IMR-90 (cell line): ENCODE results near the gene HYAL3. TPM values are rescaled to one million over a fixed set of nuclear protein-coding genes. Genes with fewer than 3 reads are reported as not detected.

Experiments used
- ATAC-seq: fragments of 200-7000 bp; cut with Tn5 transposase; 2 replicates; pipeline ENCODE4 v1.9.1; 2020; ENCODE audit warnings: low read depth, mild to moderate bottlenecking, moderate library complexity
- BruUV-seq: library from RNA; stranded (reverse); fragments of 400-500 nt; replicated peaks from 2 replicates; lab custom pipeline; 2021; lab: Mats Ljungman, UMichigan
- CTCF ChIA-PET: fragments of 300-600 bp; formaldehyde crosslinking; extraction: SDS; loops from one replicate; lab custom pipeline; 2021; ENCODE audit warnings: antibody characterized with exemption; lab: Yijun Ruan, JAX
- POLR2A ChIA-PET: fragments of 300-600 bp; sonication (Branson Sonifier 250); formaldehyde crosslinking; loops from one replicate; lab custom pipeline; 2022; ENCODE audit warnings: antibody characterized with exemption; ENCODE audit not compliant: unreplicated experiment; lab: Charles Lee
- DNase-seq: peaks from one replicate; pipeline ENCODE4 v3.0.0; 2013
- H2AFZ ChIP-seq: replicated peaks from 2 replicates; pipeline ENCODE3; 2013; ENCODE audit warnings: low read length, mild to moderate bottlenecking; ENCODE audit not compliant: poor library complexity
- H2AK5ac ChIP-seq: 2 replicates; pipeline ENCODE4 v1.6.1; 2013; ENCODE audit warnings: low read depth, low read length, inconsistent platforms
- H2AK9ac ChIP-seq: replicated peaks from 2 replicates; pipeline ENCODE3; 2013; ENCODE audit warnings: mild to moderate bottlenecking, low read depth, low read length, moderate library complexity; ENCODE audit not compliant: poor library complexity
- H2BK120ac ChIP-seq: 2 replicates; pipeline ENCODE4 v1.6.1; 2013; ENCODE audit warnings: low read depth, low read length, inconsistent platforms
- H2BK15ac ChIP-seq: 3 replicates; pipeline ENCODE4 v1.6.1; 2013; ENCODE audit warnings: low read depth, low read length, inconsistent platforms
- H2BK20ac ChIP-seq: 2 replicates; pipeline ENCODE4 v1.6.1; 2013; ENCODE audit warnings: low read depth, mild to moderate bottlenecking, inconsistent platforms, low read length, moderate library complexity
- H2BK5ac ChIP-seq: 2 replicates; pipeline ENCODE4 v1.6.1; 2013; ENCODE audit warnings: mild to moderate bottlenecking, low read depth, low read length, inconsistent platforms; ENCODE audit not compliant: poor library complexity, severe bottlenecking
- H3K14ac ChIP-seq: replicated peaks from 2 replicates; pipeline ENCODE4 v1.6.1; 2013; ENCODE audit warnings: low read depth, low read length, inconsistent platforms
- H3K18ac ChIP-seq: 2 replicates; pipeline ENCODE4 v1.6.1; 2013; ENCODE audit warnings: low read depth, low read length, control low read depth
- H3K23ac ChIP-seq: 2 replicates; pipeline ENCODE4 v1.6.1; 2013; ENCODE audit warnings: low read depth, low read length, inconsistent platforms
- H3K27ac ChIP-seq: 2 replicates; pipeline ENCODE4 v1.5.1; 2013; ENCODE audit warnings: mild to moderate bottlenecking, control low read depth, low read length; ENCODE audit not compliant: insufficient read depth
- H3K27me3 ChIP-seq: 2 replicates; pipeline ENCODE4 v1.6.1; 2013; ENCODE audit warnings: low read length; ENCODE audit not compliant: control insufficient read depth, insufficient read depth
- H3K36me3 ChIP-seq: 2 replicates; pipeline ENCODE4 v1.6.1; 2013; ENCODE audit warnings: low read length, mixed read lengths; ENCODE audit not compliant: control insufficient read depth, insufficient read depth
- H3K4ac ChIP-seq: 2 replicates; pipeline ENCODE4 v1.6.1; 2013; ENCODE audit warnings: low read depth, low read length, inconsistent platforms
- H3K4me1 ChIP-seq: 2 replicates; pipeline ENCODE4 v1.6.1; 2013; ENCODE audit warnings: low read length, mixed read lengths; ENCODE audit not compliant: control insufficient read depth, insufficient read depth
- H3K4me2 ChIP-seq: 2 replicates; pipeline ENCODE4 v1.6.1; 2013; ENCODE audit warnings: low read depth, mild to moderate bottlenecking, control low read depth, low read length, moderate library complexity
- H3K4me3 ChIP-seq: 2 replicates; pipeline ENCODE4 v1.5.1; 2013; ENCODE audit warnings: low read depth, mild to moderate bottlenecking, control low read depth, low read length, moderate library complexity; ENCODE audit not compliant: insufficient read depth
- H3K56ac ChIP-seq: 2 replicates; pipeline ENCODE4 v1.6.1; 2013; ENCODE audit warnings: low read length, inconsistent platforms; ENCODE audit not compliant: insufficient read depth; ENCODE audit errors: extremely low read depth
- H3K79me1 ChIP-seq, 2 experiments: 2 replicates each; pipeline ENCODE4 v1.6.1; 2013; ENCODE audit warnings: low read length in 2 of 2, inconsistent platforms in 1 of 2, low read depth in 1 of 2
- H3K9ac ChIP-seq: 2 replicates; pipeline ENCODE4 v1.6.1; 2013; ENCODE audit warnings: low read depth, low read length, control low read depth
- H3K9me1 ChIP-seq: 2 replicates; pipeline ENCODE4 v1.6.1; 2013; ENCODE audit warnings: low read length, inconsistent platforms; ENCODE audit not compliant: insufficient read depth
- H3K9me3 ChIP-seq: 2 replicates; pipeline ENCODE4 v1.6.1; 2013; ENCODE audit warnings: low read length; ENCODE audit not compliant: control insufficient read depth, insufficient read depth
- H4K20me1 ChIP-seq: 2 replicates; pipeline ENCODE4 v1.6.1; 2013; ENCODE audit warnings: low read length, inconsistent platforms; ENCODE audit not compliant: insufficient read depth
- H4K5ac ChIP-seq: 2 replicates; pipeline ENCODE4 v1.6.1; 2013; ENCODE audit warnings: mild to moderate bottlenecking, low read depth, low read length, control low read depth
- H4K8ac ChIP-seq, 2 experiments: 2 replicates each; pipeline ENCODE4 v1.6.1; 2013; ENCODE audit warnings: low read depth in 2 of 2, low read length in 2 of 2, control low read depth in 1 of 2, inconsistent platforms in 1 of 2
- H4K91ac ChIP-seq: 2 replicates; pipeline ENCODE4 v1.6.1; 2013; ENCODE audit warnings: low read depth, low read length, inconsistent platforms; ENCODE audit not compliant: insufficient read depth
- BHLHE40 ChIP-seq: fragments of 150-350 bp; IDR thresholded peaks from 2 replicates; pipeline ENCODE4 v1.6.1; 2016; ENCODE audit warnings: mild to moderate bottlenecking, low read depth, low read length
- SMC3 ChIP-seq: fragments of 150-350 bp; IDR thresholded peaks from 2 replicates; pipeline ENCODE4 v1.6.1; 2016; ENCODE audit warnings: low read depth, mild to moderate bottlenecking, antibody characterized with exemption, low read length, moderate library complexity
- WGBS, 2 experiments: methylation state at CpG; one replicate each; pipeline versions ENCODE4 v1.1.5 to v1.1.7; 2013; ENCODE audit warnings: missing lambda C conversion rate in 2 of 2; ENCODE audit not compliant: insufficient read length in 1 of 2; ENCODE audit errors: extremely low coverage in 2 of 2; 5-methylcytosine and 5-hydroxymethylcytosine counted together
- dilution Hi-C: fragments of 300-500 bp; cut with HindIII; formaldehyde crosslinking; loops from one replicate; pipeline ENCODE4 v1.14.3; 2018; ENCODE audit warnings: low sequenced_read_pairs; ENCODE audit not compliant: unreplicated experiment
- in situ Hi-C: fragments of 300-500 bp; cut with MboI; formaldehyde crosslinking; loops from 3 replicates; pipeline ENCODE4 v1.14.3; 2019; ENCODE audit warnings: low sequenced_read_pairs, inconsistent platforms, mixed read lengths
- intact Hi-C: fragments of 100-400 bp; cut with micrococcal nuclease; formaldehyde crosslinking; loops from 2 replicates; pipeline ENCODE4 v1.10.0; 2022
- polyA plus RNA-seq, 3 experiments: library from polyadenylated mRNA; depleted of rRNA; stranded (reverse); fragments of >200 nt; gene quantifications; 2 replicates each; pipeline ENCODE4 v1.2.3, GENCODE V29; 2012; ENCODE audit warnings: low replicate concordance in 1 of 3
- total RNA-seq: library from RNA; depleted of rRNA; stranded (reverse); fragments of >200 nt; gene quantifications from 2 replicates; pipeline ENCODE4 v1.2.3, GENCODE V29; 2012

HYAL3 gene
- total and polyA plus RNA-seq, 2 of the 4 experiments (the other 2 are of a cell fraction) = 2.7 to 5.7 TPM

DNA sequence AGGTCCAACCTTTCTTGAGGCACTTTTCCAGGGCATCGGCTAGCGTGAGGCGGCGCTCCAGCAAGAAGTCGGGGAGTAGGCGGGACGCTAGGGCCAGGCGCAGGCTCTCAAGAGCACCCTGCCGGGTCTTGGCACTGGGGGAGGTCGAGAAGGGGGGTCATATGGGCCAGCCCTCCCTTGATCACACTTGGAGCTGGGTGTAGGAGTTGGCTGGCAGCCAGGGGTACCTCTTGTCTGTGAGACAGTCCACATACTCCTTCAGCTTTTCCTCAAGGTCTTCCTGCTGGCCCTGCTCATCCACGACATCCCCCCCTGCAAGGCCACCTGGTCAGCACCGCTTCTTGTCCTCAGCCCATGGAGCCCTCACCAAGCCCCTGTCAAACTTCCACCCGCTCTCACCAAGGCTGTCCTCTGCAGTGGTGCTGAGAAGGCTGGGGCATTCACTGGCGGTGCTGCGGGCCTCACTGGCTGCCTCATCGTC lies 9.0 kb downstream of the HYAL3 start:
- WGBS, 2 experiments = 100% methylated on average over 1 of the region's 16 CpGs; no CpG with 5 or more reads in 1 of the 2 experiments
- no peak overlapping the region for H3K18ac ChIP-seq
- H2BK120ac ChIP-seq = no peak overlapping the region
- CTCF ChIA-PET = no interaction called here
- H4K8ac ChIP-seq = no peak overlapping the region
- H3K79me1 ChIP-seq = peaks cover 14 to 31% of the 10 kb centered on the region in 2 experiments
- DNase-seq = no peak
- no peak overlapping the region for H4K91ac ChIP-seq
- in situ Hi-C loops (no loop called here), intact Hi-C loops (no loop called here), dilution Hi-C loops (no loop called here)
- no peak overlapping the region for H3K4ac ChIP-seq
- H4K20me1 ChIP-seq = no peaks in the 10 kb centered on the region; the same call in 1 of the 2 replicates
- peaks cover 34% of the 10 kb centered on the region for H3K36me3 ChIP-seq
- ATAC-seq = no peak
- H3K23ac ChIP-seq = no peak overlapping the region
- no peak overlapping the region for H3K4me3 ChIP-seq
- no peak overlapping the region for H2AK9ac ChIP-seq
- no peak overlapping the region for H3K27ac ChIP-seq
- no peak overlapping the region for H3K4me2 ChIP-seq
- no peak overlapping the region for H4K5ac ChIP-seq
- H3K14ac ChIP-seq = no peak overlapping the region
- H2AK5ac ChIP-seq = no peak overlapping the region
- H2BK20ac ChIP-seq = no peak overlapping the region
- BruUV-seq = no TSS peak
- H3K9me3 ChIP-seq = no peaks in the 10 kb centered on the region
- H2BK15ac ChIP-seq = no peak overlapping the region
- no peak overlapping the region for H2AFZ ChIP-seq
- H3K56ac ChIP-seq = no peak overlapping the region
- POLR2A ChIA-PET = no interaction called here
- no peak overlapping the region for H2BK5ac ChIP-seq
- H3K27me3 ChIP-seq = no peaks in the 10 kb centered on the region
- H3K4me1 ChIP-seq = peaks cover 8% of the 10 kb centered on the region
- H3K9ac ChIP-seq = no peak overlapping the region
- H3K9me1 ChIP-seq = no peaks in the 10 kb centered on the region; the same call in 1 of the 2 replicates
- TF ChIP-seq BHLHE40 (no peak), SMC3 (no peak)
